Mucosa of stomach (tissue), 1 donor: ENCODE results near the gene AGAP3.

Experiments used
- H3K27me3 ChIP-seq: one replicate; pipeline ENCODE4 v1.7.0; 2013; ENCODE audit warnings: mild to moderate bottlenecking, low read length; ENCODE audit not compliant: control insufficient read depth, insufficient read depth
- H3K36me3 ChIP-seq: one replicate; pipeline ENCODE4 v1.7.0; 2013; ENCODE audit warnings: low read length; ENCODE audit not compliant: control insufficient read depth, insufficient read depth
- H3K4me1 ChIP-seq: one replicate; pipeline ENCODE4 v1.7.0; 2013; ENCODE audit warnings: mild to moderate bottlenecking, low read length; ENCODE audit not compliant: control insufficient read depth, insufficient read depth
- H3K4me3 ChIP-seq: one replicate; pipeline ENCODE4 v1.7.0; 2013; ENCODE audit warnings: low read length
- H3K9ac ChIP-seq: one replicate; pipeline ENCODE4 v1.7.0; 2013; ENCODE audit warnings: mild to moderate bottlenecking, low read length, moderate library complexity
- H3K9me3 ChIP-seq: one replicate; pipeline ENCODE4 v1.7.0; 2013; ENCODE audit warnings: mild to moderate bottlenecking, low read length, moderate library complexity; ENCODE audit not compliant: control insufficient read depth
- donor health status: Pancreatic carcinoma.

Gene AGAP3

GRCh38 chr7:151060416-151061212 lies 25.7 kb upstream of the AGAP3 start:
- H3K36me3 ChIP-seq, result peaks cover 11% of the 10 kb centered on the region
- no peaks in the 10 kb centered on the region for H3K9me3 ChIP-seq
- peak overlapping the region; percentile 65 for H3K9ac ChIP-seq
- H3K27me3 ChIP-seq, result no peaks in the 10 kb centered on the region
- H3K4me3 ChIP-seq, result peak overlapping the region; percentile 47
- H3K4me1 ChIP-seq, result peaks cover 55% of the 10 kb centered on the region

DNA sequence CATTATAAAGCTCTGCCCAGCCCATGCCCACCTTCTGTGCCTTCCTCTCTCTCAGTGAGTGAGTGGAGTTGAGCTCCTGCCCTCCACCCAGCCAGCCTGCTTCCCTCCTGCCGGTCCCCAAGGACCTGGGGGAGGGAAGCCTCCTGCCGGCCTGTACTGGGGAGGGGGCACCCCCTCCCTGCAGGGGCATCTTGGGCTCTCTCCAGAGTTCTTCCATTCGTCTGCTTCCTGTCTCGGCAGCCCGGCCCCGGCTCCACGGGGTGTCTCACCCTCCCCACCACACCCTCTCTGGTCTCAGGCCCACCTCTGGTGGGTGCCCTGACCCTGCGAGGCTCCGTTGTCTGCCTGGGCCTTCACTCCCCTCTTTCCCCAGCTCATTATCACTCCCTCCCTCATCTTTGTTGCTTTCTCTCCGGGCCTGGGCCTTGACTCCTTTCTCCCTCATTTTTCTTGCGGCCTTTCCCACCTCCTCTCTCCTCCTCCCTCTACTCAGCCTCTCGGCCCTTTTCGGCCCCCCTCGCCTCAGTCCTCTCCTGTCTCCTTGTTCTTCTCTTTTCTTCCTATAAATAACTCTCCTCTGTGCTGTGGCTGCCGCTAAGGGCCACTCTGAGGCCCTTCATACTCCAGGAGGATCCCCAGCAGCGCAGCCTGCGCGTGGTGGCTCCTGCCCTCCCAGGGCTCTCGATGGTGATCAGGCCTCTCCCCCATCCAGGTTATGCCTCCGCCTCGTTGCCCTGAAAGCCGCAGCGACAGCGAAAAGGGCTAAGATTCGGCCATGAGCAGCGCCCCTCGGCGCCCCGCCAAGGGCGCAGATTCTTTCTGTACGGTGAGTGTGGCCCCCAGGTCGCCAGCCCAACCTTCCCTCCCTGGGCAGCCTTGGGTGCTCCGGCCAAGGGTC lies 24.8 kb upstream of the AGAP3 start:
- Histone ChIP-seq H3K4me3 (no peak overlapping the region), H3K9ac (no peak overlapping the region), H3K27me3 (no peaks in the 10 kb centered on the region), H3K9me3 (no peaks in the 10 kb centered on the region), H3K4me1 (peaks cover 53% of the 10 kb centered on the region), H3K36me3 (peaks cover 13% of the 10 kb centered on the region)

GRCh38 chr7:151062111-151062398 lies 24.2 kb upstream of the AGAP3 start:
- Histone ChIP-seq H3K9me3 (no peaks in the 10 kb centered on the region), H3K9ac (no peak overlapping the region), H3K27me3 (no peaks in the 10 kb centered on the region), H3K4me3 (no peak overlapping the region), H3K4me1 (peaks cover 47% of the 10 kb centered on the region), H3K36me3 (peaks cover 13% of the 10 kb centered on the region)

DNA sequence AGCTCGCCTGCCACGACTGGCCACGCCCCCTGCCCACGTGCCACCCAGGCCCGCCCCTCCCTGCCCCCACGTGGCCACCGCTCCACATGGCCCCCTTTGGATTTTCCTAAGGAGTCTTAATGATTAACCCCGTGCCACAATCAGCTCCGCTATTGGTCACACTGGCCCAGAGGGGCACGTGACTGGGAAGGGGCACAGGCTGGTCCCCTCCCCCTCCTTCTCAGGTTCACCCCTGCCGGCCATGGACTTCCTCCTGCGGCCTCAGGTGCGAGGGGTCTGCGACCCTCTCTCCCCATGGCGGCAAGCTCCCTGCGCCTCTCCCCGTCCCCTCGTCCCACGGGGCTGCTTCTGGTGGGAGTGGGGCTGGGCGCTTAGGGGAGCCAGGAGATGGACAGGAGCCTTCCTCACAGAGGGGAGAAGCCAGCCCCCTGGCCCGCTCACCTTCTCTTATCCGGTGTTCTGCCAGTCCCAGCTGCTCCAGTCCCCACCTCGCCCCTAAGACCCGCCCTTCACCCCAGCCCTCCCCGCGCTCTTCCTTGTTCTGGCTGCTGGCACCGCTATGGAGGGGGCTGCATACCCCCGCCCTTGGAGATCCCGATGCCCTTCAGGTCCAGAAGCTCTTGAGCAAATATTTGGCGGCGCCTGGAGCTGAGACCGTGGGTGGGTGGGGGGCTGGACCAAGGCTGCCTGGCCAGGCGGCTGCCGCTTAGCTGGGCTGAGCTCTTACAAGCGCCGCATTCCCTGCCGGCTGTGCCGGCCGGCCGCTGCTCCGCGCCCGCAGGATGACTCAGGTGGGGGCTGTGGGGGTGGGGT lies 23.7 kb upstream of the AGAP3 start:
- Histone ChIP-seq H3K4me3 (no peak overlapping the region), H3K9me3 (no peaks in the 10 kb centered on the region), H3K4me1 (peaks cover 43% of the 10 kb centered on the region), H3K27me3 (no peaks in the 10 kb centered on the region), H3K9ac (peak overlapping the region; percentile 43), H3K36me3 (peaks cover 13% of the 10 kb centered on the region)

DNA sequence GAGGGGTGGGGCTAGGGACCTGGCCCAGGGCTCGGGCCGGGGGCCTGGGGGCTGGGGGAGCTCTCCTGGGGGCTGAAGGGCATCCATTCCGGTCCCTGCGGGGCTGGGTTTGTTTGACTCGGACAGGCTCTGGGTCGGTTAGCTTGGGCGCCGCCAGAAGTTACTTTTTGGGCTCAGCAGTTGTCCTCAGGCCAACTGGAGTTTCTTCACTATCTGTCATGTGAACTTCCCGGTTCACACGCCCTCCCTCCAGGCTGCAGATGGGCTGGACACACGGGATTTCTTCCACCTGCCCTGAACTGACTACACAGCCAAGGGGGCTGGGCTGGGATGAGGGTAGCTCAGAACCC lies 23.1 kb upstream of the AGAP3 start:
- no peaks in the 10 kb centered on the region for H3K27me3 ChIP-seq
- peaks cover 42% of the 10 kb centered on the region for H3K4me1 ChIP-seq
- peaks cover 16% of the 10 kb centered on the region for H3K36me3 ChIP-seq
- H3K9ac ChIP-seq, result no peak overlapping the region
- H3K4me3 ChIP-seq, result no peak overlapping the region
- H3K9me3 ChIP-seq, result no peaks in the 10 kb centered on the region

DNA sequence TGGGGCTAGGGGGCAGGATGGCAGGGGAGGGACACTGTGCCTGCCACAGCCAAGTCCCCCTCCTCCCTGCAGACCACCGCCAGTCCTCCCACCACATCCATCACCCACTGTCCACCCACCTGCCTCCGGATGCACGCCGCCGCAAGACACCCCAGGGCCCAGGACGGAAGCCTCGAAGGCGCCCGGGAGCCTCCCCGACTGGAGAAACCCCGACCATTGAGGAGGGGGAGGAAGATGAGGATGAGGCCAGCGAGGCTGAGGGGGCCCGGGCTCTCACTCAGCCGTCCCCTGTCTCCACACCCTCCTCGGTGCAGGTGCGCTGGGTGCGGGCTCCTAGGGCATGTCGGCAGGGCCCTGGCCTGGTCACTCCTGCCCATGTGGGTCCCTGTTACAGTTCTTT lies 21.8 kb upstream of the AGAP3 start:
- H3K4me3 ChIP-seq, result no peak overlapping the region
- H3K36me3 ChIP-seq, result peaks cover 16% of the 10 kb centered on the region
- H3K4me1 ChIP-seq, result peaks cover 34% of the 10 kb centered on the region
- no peaks in the 10 kb centered on the region for H3K9me3 ChIP-seq
- no peaks in the 10 kb centered on the region for H3K27me3 ChIP-seq
- no peak overlapping the region for H3K9ac ChIP-seq

GRCh38 chr7:151064993-151065392 lies 21.3 kb upstream of the AGAP3 start:
- Histone ChIP-seq H3K4me1 (peaks cover 33% of the 10 kb centered on the region), H3K27me3 (no peaks in the 10 kb centered on the region), H3K36me3 (peaks cover 16% of the 10 kb centered on the region), H3K4me3 (no peak overlapping the region), H3K9ac (no peak overlapping the region), H3K9me3 (no peaks in the 10 kb centered on the region)

DNA sequence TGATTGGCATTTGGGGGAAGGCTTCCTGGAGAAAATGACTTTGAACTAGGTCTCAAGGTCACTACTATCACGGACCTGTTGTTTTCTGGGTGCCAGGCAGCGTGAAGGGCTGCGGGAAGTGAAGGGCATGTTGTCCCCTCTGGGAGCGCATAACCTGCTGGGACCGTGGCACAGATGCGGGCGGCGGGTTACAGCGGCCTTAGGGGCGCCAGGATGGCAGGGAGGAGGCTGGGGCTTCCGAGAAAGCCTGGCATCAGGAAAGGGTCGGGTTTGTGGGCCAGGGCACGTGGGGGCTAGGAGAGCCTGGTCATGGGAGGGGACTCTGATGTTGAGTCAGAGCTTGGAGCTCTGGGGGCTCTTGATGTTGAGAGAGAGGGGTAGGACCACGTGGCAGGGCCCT lies 20.8 kb upstream of the AGAP3 start:
- no peaks in the 10 kb centered on the region for H3K9me3 ChIP-seq
- H3K9ac ChIP-seq, result no peak overlapping the region
- no peak overlapping the region for H3K4me3 ChIP-seq
- no peaks in the 10 kb centered on the region for H3K27me3 ChIP-seq
- peaks cover 28% of the 10 kb centered on the region for H3K4me1 ChIP-seq
- H3K36me3 ChIP-seq, result peaks cover 16% of the 10 kb centered on the region

GRCh38 chr7:151066273-151066974 lies 19.9 kb upstream of the AGAP3 start:
- Histone ChIP-seq H3K36me3 (peaks cover 16% of the 10 kb centered on the region), H3K4me3 (no peak overlapping the region), H3K9me3 (no peaks in the 10 kb centered on the region)

GRCh38 chr7:151068069-151068773 lies 18.1 kb upstream of the AGAP3 start:
- no peaks in the 10 kb centered on the region for H3K27me3 ChIP-seq
- no peak overlapping the region for H3K9ac ChIP-seq
- no peak overlapping the region for H3K4me3 ChIP-seq
- H3K4me1 ChIP-seq, result peaks cover 4% of the 10 kb centered on the region
- peaks cover 16% of the 10 kb centered on the region for H3K36me3 ChIP-seq
- H3K9me3 ChIP-seq, result no peaks in the 10 kb centered on the region

More at GRCh38 chr7:151066273-151066974, 19.9 kb upstream of the AGAP3 start:
- H3K27me3 ChIP-seq, result no peaks in the 10 kb centered on the region
- H3K4me1 ChIP-seq, result peaks cover 19% of the 10 kb centered on the region
- no peak overlapping the region for H3K9ac ChIP-seq
